G401 (cell line): ENCODE data around the gene CEACAM5. TPM values are rescaled to one million over a fixed set of nuclear protein-coding genes. Genes with fewer than 3 reads are reported as not detected.
"Not testable (repeated sequence)": the region's sequence is repeated elsewhere in the genome, so short reads cannot be mapped to it uniquely, and the experiment has no call there.

Experiments used
- DNase-seq: peaks from one replicate; pipeline ENCODE4 v3.0.0-alpha.2; 2015; ENCODE audit warnings: low spot score
- in situ Hi-C: cut with HindIII; loops from 2 replicates; pipeline ENCODE4 v1.10.0; 2016; ENCODE audit warnings: low sequenced_read_pairs, mixed read lengths
- total RNA-seq: library from RNA; depleted of rRNA; stranded (reverse); fragments of >200 nt; shearing (Covaris generic); gene quantifications from 2 replicates; pipeline ENCODE4 v1.2.3, GENCODE V29; 2014

The CEACAM5 gene
- total RNA-seq, 1 experiment from 2014 or later, result not detected

GRCh38 chr19:41726493-41726892, 18.1 kb downstream of the CEACAM5 start:
- DNase-seq, result no peak

GRCh38 chr19:41734156-41734555, 25.7 kb downstream of the CEACAM5 start:
- in situ Hi-C loops, result no loop called here
- no peak for DNase-seq

More at GRCh38 chr19:41726493-41726892, 18.1 kb downstream of the CEACAM5 start:
- in situ Hi-C loops, result no loop called here

DNA sequence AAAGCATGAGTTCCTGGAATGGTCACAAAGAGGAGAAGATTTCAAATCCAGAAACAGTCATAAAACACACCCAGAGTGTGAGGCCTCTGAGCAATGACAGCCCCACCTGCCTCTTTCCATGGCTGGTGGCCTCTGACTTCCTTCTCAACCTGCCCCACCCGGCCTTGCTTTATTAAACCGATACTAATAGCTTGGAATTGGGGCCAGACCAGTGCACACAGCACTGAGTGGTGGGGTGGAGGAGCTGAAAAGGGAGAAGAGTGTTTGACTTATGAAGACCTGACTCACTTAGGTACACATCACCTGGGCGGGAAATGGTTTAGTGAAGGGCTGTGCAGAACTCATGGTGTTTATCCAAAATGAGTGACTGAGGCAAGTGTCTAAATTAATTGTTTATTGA, 26.2 kb downstream of the CEACAM5 start:
- no peak for DNase-seq
- in situ Hi-C loops, result no loop called here

DNA sequence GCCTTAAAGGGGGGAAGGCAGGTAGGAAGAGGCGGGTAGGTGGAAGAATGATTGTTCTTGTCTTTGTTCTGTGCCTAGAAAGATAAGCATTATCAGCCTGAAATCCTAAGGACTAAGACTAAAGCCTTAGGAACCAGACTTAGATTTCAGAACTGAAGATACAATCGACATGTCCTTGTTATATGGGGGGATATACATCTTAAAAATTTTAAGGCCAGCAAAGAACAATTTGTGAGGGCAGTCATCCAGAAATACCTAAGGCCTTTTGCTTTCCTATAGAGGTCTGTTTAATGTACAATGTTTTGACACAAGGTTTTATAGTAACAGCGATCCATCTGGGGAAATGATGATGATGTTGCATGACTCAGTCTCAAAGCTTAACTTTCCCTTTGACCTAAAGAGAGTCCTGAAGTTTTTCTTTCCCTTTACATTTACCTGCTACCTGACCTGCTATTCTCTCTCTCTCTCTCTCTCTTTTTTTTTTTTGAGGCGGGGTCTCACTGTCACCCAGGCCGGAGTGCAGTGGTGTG, 26.7 kb downstream of the CEACAM5 start:
- no peak for DNase-seq
- in situ Hi-C loops, result no loop called here

- no peak for DNase-seq
- in situ Hi-C loops, result no loop called here
These were observed 30.9 kb downstream of the CEACAM5 start for GRCh38 chr19:41739361-41739760.

GRCh38 chr19:41740415-41741243, 32.2 kb downstream of the CEACAM5 start:
- DNase-seq, result no peak
- in situ Hi-C loops, result no loop called here

- no peak for DNase-seq
- in situ Hi-C loops, result no loop called here
These were observed 32.8 kb downstream of the CEACAM5 start for GRCh38 chr19:41741244-41741554.

- DNase-seq, result no peak
- in situ Hi-C loops, result no loop called here
These were observed 36.4 kb downstream of the CEACAM5 start for GRCh38 chr19:41744850-41745249.

GRCh38 chr19:41745756-41746155, 37.3 kb downstream of the CEACAM5 start:
- in situ Hi-C loops, result no loop called here
- no peak for DNase-seq

GRCh38 chr19:41746593-41747227, 38.3 kb downstream of the CEACAM5 start:
- peak; percentile 57 for DNase-seq
- in situ Hi-C loops, result no loop called here

DNA sequence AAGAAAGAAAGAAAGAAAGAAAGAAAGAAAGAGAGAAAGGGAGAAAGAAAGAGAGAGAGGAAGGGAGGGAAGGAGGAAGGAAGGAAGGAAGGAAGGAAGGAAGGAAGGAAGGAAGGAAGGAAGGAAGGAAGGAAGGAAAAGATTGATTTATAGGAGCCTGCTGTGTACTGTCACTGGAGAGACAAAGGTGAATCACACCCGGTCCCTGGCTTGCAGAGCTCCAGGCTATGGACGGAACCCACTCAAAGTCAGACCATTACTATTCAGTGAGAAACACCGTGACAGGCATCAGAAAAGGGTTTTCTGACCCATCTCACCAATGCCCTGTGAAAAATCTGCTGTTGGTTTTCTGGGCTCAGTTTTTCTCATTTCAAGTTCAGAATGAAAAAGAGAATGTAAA, 39.6 kb downstream of the CEACAM5 start:
- in situ Hi-C loops, result no loop called here

DNA sequence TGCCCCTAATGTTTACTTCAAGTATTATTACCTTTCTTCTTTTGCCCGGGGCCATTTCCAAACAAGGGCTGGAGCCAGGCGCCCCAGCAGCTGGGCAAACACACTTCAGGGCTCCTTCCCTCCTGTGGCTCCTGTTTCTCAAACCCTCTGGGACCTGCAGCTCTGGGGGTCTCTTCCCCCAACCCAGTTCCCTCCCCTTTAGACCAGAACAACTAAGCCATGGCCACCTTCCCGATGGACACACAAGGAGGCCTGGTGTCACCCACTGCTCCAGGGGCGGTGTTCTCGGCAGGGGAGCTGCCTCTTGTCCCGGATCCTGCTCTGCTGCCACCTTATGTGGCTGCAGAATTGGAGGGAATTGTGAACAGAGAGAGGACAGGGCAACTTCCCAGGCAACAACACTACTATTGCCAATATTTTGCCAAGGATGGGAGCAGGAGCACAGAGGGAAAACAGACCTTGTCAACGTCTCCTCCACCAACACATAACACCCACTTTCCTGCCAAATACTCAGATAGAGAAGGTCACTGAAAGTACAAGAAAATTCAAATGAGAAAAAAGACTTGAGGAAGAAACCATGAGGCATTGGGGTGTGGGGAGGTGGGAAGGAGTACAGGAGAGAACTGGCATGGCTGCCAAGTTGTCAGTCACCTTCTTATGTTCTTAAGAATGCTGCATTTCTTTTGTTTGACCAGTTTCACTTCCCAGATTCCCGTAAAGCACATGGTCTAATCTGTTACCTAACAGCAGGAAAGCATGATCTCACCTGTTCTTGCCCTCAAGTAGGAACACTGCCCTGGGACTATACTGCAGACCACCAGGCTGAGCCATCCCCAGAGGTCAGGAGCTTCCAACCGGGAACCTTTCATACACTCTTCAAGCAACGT, 42.1 kb downstream of the CEACAM5 start:
- in situ Hi-C loops, DNase-seq: not testable (repeated sequence)

More for the DNA sequence above, 39.6 kb downstream of the CEACAM5 start:
- no peak for DNase-seq

- DNase-seq, result peak; percentile 3
- in situ Hi-C loops, result no loop called here
These were observed 44.7 kb downstream of the CEACAM5 start for GRCh38 chr19:41753159-41753558.

GRCh38 chr19:41753936-41754529, 45.6 kb downstream of the CEACAM5 start:
- in situ Hi-C loops, result no loop called here
- DNase-seq, result peak; percentile 44

GRCh38 chr19:41755328-41755913, 47.0 kb downstream of the CEACAM5 start, which contains the start of gene CEACAM6:
Gene CEACAM6, plus strand, starts transcription at chr19:41755530. Its CDS starts 109 bp downstream, at chr19:41755639.
- in situ Hi-C loops, result no loop called here

DNA sequence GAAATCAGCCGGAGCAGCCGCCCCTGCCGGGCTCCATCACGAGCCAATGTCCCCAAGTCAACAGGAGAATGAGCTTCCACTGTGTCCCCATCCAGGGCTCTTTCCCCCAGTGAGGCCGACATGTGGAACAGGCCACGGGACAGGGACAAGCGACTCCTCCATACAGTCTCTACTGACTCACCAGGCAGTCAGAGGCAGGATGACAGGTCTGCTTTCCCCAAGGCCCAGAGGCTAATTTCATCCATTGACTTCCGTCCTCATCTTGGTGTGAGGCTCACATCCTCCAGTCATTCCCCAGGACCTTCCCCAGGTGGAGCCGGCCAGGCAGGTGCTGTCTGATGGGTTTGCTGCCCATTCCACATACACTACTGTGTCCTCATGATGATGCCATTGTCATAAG, 50.4 kb downstream of the CEACAM5 start:
- in situ Hi-C loops, result no loop called here
- peak; percentile 2 for DNase-seq

More at GRCh38 chr19:41755328-41755913, 47.0 kb downstream of the CEACAM5 start, which contains the start of gene CEACAM6:
- no peak for DNase-seq

DNA sequence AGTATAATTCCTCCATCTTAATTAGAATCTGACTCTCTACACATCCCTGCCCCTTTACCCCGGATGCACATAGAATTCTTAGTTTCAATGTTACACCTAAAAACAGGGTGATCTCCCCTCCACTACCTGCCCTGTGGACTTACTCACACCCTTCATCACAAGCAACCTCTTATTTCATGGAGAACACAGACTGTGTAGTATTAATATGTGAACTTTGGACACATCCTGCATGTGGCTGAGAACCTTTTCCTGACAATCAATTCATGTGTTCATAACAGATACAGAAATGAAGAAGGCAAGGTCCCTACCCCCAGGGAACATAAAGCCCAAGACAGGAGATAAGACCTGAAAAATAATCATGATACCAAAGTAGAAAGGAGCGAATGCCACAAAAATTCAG, 58.7 kb downstream of the CEACAM5 start:
- no peak for DNase-seq

GRCh38 chr19:41768105-41768504, 59.7 kb downstream of the CEACAM5 start:
- DNase-seq, in situ Hi-C loops: not testable (repeated sequence)

More for the DNA sequence above, 58.7 kb downstream of the CEACAM5 start:
- in situ Hi-C loops, result no loop called here

- in situ Hi-C loops, result no loop called here
- no peak for DNase-seq
These were observed 61.2 kb downstream of the CEACAM5 start for GRCh38 chr19:41769608-41770007.
